OCI-LY1 (cell line): ENCODE results near the gene ADAMTS15.

Experiments used
- H2AFZ ChIP-seq: fragments of 200-600 bp; sonication (generic), shearing (Covaris generic); 2 replicates; pipeline ENCODE4 v1.6.0; 2014; ENCODE audit warnings: antibody characterized with exemption, mild to moderate bottlenecking, low read length
- H3F3A ChIP-seq: fragments of 200-600 bp; sonication (generic), shearing (Covaris generic); 2 replicates; pipeline ENCODE4 v1.6.0; 2014; ENCODE audit warnings: mild to moderate bottlenecking, antibody characterized with exemption, low read length, moderate library complexity; ENCODE audit not compliant: insufficient read depth
- H3K27ac ChIP-seq: fragments of 200-600 bp; sonication (generic); 2 replicates; pipeline ENCODE4 v1.5.1; 2014; ENCODE audit warnings: low read length, mixed run types, mild to moderate bottlenecking, low read depth; ENCODE audit not compliant: poor library complexity, severe bottlenecking
- H3K27me3 ChIP-seq: fragments of 200-600 bp; sonication (generic); 2 replicates; pipeline ENCODE4 v1.6.0; 2014; ENCODE audit warnings: antibody characterized with exemption, mild to moderate bottlenecking, low read length, moderate library complexity; ENCODE audit not compliant: insufficient read depth
- H3K36me3 ChIP-seq: fragments of 200-600 bp; sonication (generic); 2 replicates; pipeline ENCODE4 v1.6.1; 2014; ENCODE audit warnings: mild to moderate bottlenecking, antibody characterized with exemption, low read length, moderate library complexity, mixed read lengths; ENCODE audit not compliant: insufficient read depth
- H3K4me1 ChIP-seq: fragments of 200-600 bp; sonication (generic); 2 replicates; pipeline ENCODE4 v1.5.1; 2014; ENCODE audit warnings: mild to moderate bottlenecking, low read length, moderate library complexity; ENCODE audit not compliant: insufficient read depth, severe bottlenecking
- H3K4me2 ChIP-seq: fragments of 200-600 bp; sonication (generic), shearing (Covaris generic); 2 replicates; pipeline ENCODE4 v1.6.1; 2014; ENCODE audit warnings: low read length
- H3K4me3 ChIP-seq: fragments of 200-600 bp; sonication (generic); 2 replicates; pipeline ENCODE4 v1.5.1; 2014; ENCODE audit warnings: low read length, low read depth, mild to moderate bottlenecking, mixed read lengths; ENCODE audit not compliant: poor library complexity, severe bottlenecking
- H3K79me2 ChIP-seq: fragments of 200-600 bp; shearing (Covaris generic); 2 replicates; pipeline ENCODE4 v1.6.1; 2016; ENCODE audit warnings: mixed run types, low read length, mixed read lengths; ENCODE audit not compliant: insufficient read depth
- H3K9ac ChIP-seq: fragments of 200-600 bp; sonication (generic), shearing (Covaris generic); 2 replicates; pipeline ENCODE4 v1.6.1; 2014; ENCODE audit warnings: mild to moderate bottlenecking, low read length, mixed read lengths
- H3K9me2 ChIP-seq: fragments of 200-600 bp; sonication (generic), shearing (Covaris generic); 2 replicates; pipeline ENCODE4 v1.6.1; 2014; ENCODE audit warnings: low read depth, mild to moderate bottlenecking, low read length, mixed read lengths
- H3K9me3 ChIP-seq: fragments of 200-600 bp; shearing (Covaris generic); 2 replicates; pipeline ENCODE4 v1.6.1; 2014; ENCODE audit warnings: low read length, mixed read lengths
- H4K20me1 ChIP-seq: fragments of 200-600 bp; sonication (generic), shearing (Covaris generic); 2 replicates; pipeline ENCODE4 v1.6.0; 2016; ENCODE audit warnings: mild to moderate bottlenecking, low read length; ENCODE audit not compliant: insufficient read depth
- CTCF ChIP-seq: fragments of 200-600 bp; sonication (generic), shearing (Covaris generic); IDR thresholded peaks from 2 replicates; pipeline ENCODE4 v1.5.1; 2017; ENCODE audit warnings: mild to moderate bottlenecking, antibody characterized with exemption, low read length, moderate library complexity, mixed read lengths
- EZH2 ChIP-seq: fragments of 200-600 bp; sonication (generic), shearing (Covaris generic); IDR thresholded peaks from 2 replicates; pipeline ENCODE4 v1.8.0; 2017; ENCODE audit warnings: borderline replicate concordance, mixed run types, mild to moderate bottlenecking, antibody characterized with exemption, low read length, moderate library complexity, mixed read lengths

ADAMTS15 gene

DNA sequence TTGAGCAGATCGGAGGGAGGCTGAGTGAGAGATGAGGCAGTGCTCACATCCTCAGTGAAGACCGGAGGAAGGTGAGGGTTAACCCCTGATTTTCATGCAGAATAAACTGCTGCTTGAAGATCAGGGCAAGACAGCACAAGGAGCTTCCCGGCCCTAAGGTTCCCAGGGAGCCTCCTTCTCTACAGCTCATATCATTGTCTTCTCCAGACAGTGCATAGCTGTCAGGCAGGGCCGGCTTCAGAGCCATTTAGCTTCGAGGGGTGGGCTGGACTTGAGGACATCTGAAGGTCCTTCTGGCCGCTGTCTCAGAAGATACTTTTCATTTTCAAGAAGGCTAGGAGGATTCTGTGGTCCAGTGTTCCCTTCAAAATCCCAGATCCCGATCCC lies 27.3 kb upstream of the ADAMTS15 start:
- H2AFZ ChIP-seq = no peak overlapping the region
- H3K4me1 ChIP-seq = no peaks in the 10 kb centered on the region

GRCh38 chr11:130421697-130422096 lies 26.7 kb upstream of the ADAMTS15 start:
- H3K79me2 ChIP-seq = no peaks in the 10 kb centered on the region
- TF ChIP-seq EZH2 (no peak), CTCF (no peak)
- H3K4me2 ChIP-seq = no peak overlapping the region
- no peaks in the 10 kb centered on the region for H3F3A ChIP-seq
- H3K4me1 ChIP-seq = no peaks in the 10 kb centered on the region
- no peak overlapping the region for H3K9ac ChIP-seq
- H3K27me3 ChIP-seq = no peaks in the 10 kb centered on the region
- no peaks in the 10 kb centered on the region for H4K20me1 ChIP-seq
- H3K9me2 ChIP-seq = no peaks in the 10 kb centered on the region
- no peaks in the 10 kb centered on the region for H3K36me3 ChIP-seq
- no peak overlapping the region for H3K27ac ChIP-seq
- H2AFZ ChIP-seq = no peak overlapping the region
- H3K4me3 ChIP-seq = no peak overlapping the region
- no peaks in the 10 kb centered on the region for H3K9me3 ChIP-seq

More for the DNA sequence above, 27.3 kb upstream of the ADAMTS15 start:
- H3F3A ChIP-seq = no peaks in the 10 kb centered on the region
- H3K79me2 ChIP-seq = no peaks in the 10 kb centered on the region
- H3K36me3 ChIP-seq = no peaks in the 10 kb centered on the region
- H4K20me1 ChIP-seq = no peaks in the 10 kb centered on the region
- H3K4me2 ChIP-seq = no peak overlapping the region
- TF ChIP-seq EZH2 (no peak), CTCF (no peak)
- no peak overlapping the region for H3K9ac ChIP-seq
- no peak overlapping the region for H3K27ac ChIP-seq
- H3K9me2 ChIP-seq = no peaks in the 10 kb centered on the region
- H3K4me3 ChIP-seq = no peak overlapping the region
- no peaks in the 10 kb centered on the region for H3K9me3 ChIP-seq
- no peaks in the 10 kb centered on the region for H3K27me3 ChIP-seq

DNA sequence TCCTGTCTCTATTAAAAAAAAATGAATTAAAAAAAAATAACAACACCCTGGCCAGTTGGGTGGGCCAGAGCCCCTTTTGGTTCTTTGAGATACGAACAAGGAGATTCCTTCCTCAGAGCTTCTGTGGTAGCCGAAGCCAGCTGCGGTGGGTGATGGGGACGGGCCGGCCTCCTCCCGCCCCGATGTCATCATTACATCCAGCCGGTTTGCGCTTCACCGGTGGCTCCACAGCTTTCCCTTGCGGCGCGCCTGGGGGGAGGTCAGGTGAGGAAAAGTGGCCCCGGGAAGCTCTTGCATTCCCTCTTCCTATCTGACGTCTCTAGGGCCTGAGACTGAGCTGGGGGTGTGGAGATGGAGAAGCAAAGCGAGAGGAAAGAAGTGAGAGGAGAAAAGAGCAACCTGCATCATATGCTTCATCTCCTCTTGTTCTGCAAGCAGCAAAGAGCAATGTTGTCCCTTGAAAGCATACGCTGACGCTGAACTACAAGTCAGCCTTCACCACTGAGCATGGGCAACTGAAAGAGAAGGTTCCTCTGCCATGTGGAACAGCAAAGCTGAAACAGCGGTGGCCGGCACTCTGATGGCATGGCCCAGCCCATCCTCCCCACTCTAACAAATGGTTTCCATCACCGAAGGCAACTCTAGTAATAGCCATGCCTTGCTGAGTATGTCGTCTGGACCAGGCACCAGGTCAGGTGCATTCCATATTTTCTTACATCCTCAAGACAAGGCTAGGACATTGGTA lies 26.0 kb upstream of the ADAMTS15 start:
- H3K4me2 ChIP-seq = no peak overlapping the region
- H3K4me3 ChIP-seq = no peak overlapping the region
- no peaks in the 10 kb centered on the region for H3K9me2 ChIP-seq
- no peaks in the 10 kb centered on the region for H3K36me3 ChIP-seq
- H3K79me2 ChIP-seq = no peaks in the 10 kb centered on the region
- no peaks in the 10 kb centered on the region for H3K4me1 ChIP-seq
- no peaks in the 10 kb centered on the region for H3K27me3 ChIP-seq
- H4K20me1 ChIP-seq = no peaks in the 10 kb centered on the region
- no peaks in the 10 kb centered on the region for H3K9me3 ChIP-seq
- H3F3A ChIP-seq = no peaks in the 10 kb centered on the region
- no peak overlapping the region for H2AFZ ChIP-seq
- no peak for TF ChIP-seq CTCF
- TF ChIP-seq EZH2 = no peak
- H3K9ac ChIP-seq = no peak overlapping the region
- no peak overlapping the region for H3K27ac ChIP-seq
